ENCODE data around the gene ZBTB20.

Gene ZBTB20

GRCh38 chr3:114928989-114929640, 218.0 kb downstream of the ZBTB20 start:
- no peak for DNase-seq (ENCODE audit: low spot score)

- DNase-seq (ENCODE audit: low spot score): no peak
Observed at GRCh38 chr3:114904633-114905032, 242.5 kb downstream of the ZBTB20 start.

- no peak for DNase-seq (ENCODE audit: low spot score)
Observed at GRCh38 chr3:114903213-114903612, 243.9 kb downstream of the ZBTB20 start.

GRCh38 chr3:114902691-114903101, 244.4 kb downstream of the ZBTB20 start:
- DNase-seq (ENCODE audit: low spot score): no peak

GRCh38 chr3:114900908-114901307, 246.2 kb downstream of the ZBTB20 start:
- DNase-seq (ENCODE audit: low spot score): no peak

- no peak for DNase-seq (ENCODE audit: low spot score)
Observed at GRCh38 chr3:114899186-114899931, 247.7 kb downstream of the ZBTB20 start.

GRCh38 chr3:114896978-114897377, 250.1 kb downstream of the ZBTB20 start:
- DNase-seq (ENCODE audit: low spot score): no peak

- DNase-seq (ENCODE audit: low spot score): no peak
Observed at GRCh38 chr3:114893361-114893760, 253.7 kb downstream of the ZBTB20 start.

- DNase-seq (ENCODE audit: low spot score): no peak
Observed at GRCh38 chr3:114892880-114893279, 254.2 kb downstream of the ZBTB20 start.

GRCh38 chr3:114892131-114892879, 254.8 kb downstream of the ZBTB20 start:
- DNase-seq (ENCODE audit: low spot score): no peak

- DNase-seq (ENCODE audit: low spot score): peak; percentile 67
Observed at GRCh38 chr3:114887806-114888205, 259.3 kb downstream of the ZBTB20 start.

GRCh38 chr3:114886905-114887304, 260.2 kb downstream of the ZBTB20 start:
- no peak for DNase-seq (ENCODE audit: low spot score)

- DNase-seq (ENCODE audit: low spot score): no peak
Observed at GRCh38 chr3:114884213-114884923, 262.7 kb downstream of the ZBTB20 start.

- DNase-seq (ENCODE audit: low spot score): no peak
Observed at GRCh38 chr3:114880078-114880477, 267.0 kb downstream of the ZBTB20 start.

GRCh38 chr3:114879059-114880031, 267.7 kb downstream of the ZBTB20 start:
- peak; percentile 19 for DNase-seq (ENCODE audit: low spot score)

- DNase-seq (ENCODE audit: low spot score): peak; percentile 21
Observed at GRCh38 chr3:114878114-114878839, 268.8 kb downstream of the ZBTB20 start.

GRCh38 chr3:114877378-114878113, 269.5 kb downstream of the ZBTB20 start:
- no peak for DNase-seq (ENCODE audit: low spot score)

- DNase-seq (ENCODE audit: low spot score): no peak
Observed at GRCh38 chr3:114874522-114874971, 272.5 kb downstream of the ZBTB20 start.

GRCh38 chr3:114873591-114873990, 273.5 kb downstream of the ZBTB20 start:
- no peak for DNase-seq (ENCODE audit: low spot score)

- no peak for DNase-seq (ENCODE audit: low spot score)
Observed at GRCh38 chr3:114872588-114872987, 274.5 kb downstream of the ZBTB20 start.
